GM18502 (cell line): ENCODE data around the gene NFIC.
"Not testable (repeated sequence)": the region's sequence is repeated elsewhere in the genome, so short reads cannot be mapped to it uniquely, and the experiment has no call there.

Experiments
- ATAC-seq: cut with Tn5 transposase; IDR thresholded peaks from one replicate; pipeline ENCODE4 v1.9.1; 2021; ENCODE audit warnings: mild to moderate bottlenecking; ENCODE audit not compliant: unreplicated experiment, poor library complexity

Gene NFIC

DNA sequence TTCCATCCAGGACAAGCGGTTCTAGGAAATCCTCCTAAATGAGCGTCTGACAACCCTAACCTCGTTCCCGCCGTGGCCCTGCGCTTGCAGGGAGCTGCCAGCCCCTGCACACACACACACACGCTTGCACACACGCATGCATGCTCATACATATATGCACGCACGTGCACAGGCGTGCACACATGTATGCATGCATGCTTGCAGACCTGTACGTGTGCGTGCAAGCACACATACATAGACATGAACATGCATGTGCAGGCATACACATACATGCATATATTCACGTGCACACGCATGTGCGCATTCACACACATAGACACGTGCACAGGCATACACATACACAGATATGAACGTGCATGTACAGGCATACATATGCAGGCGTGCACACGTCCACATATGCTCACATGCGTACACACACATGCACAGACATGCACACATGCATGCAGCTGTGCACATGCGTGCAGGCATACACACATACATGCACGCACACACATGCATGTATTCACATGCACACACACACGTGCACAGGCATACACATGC, 78.4 kb downstream of the NFIC start:
- ATAC-seq: no peak

GRCh38 chr19:3446657-3447056, 80.3 kb downstream of the NFIC start:
- ATAC-seq: not testable (repeated sequence)

DNA sequence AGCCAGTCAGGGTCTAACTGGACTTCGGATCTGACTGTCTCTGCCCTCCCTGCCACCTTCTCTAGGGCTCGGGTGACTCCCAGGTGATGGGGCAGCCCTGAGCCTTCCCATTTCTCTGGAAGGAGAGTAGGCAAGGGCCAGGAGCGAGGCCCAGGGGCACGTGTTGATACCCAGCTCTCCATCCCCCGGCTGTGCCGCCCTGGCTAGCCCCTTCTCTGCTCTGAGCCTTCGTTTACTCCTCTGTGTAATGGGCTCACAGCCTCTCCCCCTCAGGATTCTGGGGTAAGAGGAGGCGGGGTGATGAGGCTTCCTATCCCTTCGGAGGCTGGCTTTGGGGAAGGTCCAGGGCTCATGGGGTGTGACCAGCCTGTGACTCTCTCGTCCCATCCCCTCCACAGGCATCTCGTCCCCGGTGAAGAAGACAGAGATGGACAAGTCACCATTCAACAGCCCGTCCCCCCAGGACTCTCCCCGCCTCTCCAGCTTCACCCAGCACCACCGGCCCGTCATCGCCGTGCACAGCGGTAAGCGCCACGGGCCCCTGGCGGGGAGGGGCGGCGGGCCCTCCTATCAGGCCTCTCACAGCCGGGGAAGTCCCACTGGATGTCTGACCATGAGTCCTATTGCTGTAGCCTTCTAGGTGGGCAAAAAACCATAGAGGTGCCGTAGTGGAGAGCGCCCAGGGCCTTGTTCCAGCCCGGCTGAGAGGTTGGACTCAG, 82.4 kb downstream of the NFIC start:
- no peak for ATAC-seq

DNA sequence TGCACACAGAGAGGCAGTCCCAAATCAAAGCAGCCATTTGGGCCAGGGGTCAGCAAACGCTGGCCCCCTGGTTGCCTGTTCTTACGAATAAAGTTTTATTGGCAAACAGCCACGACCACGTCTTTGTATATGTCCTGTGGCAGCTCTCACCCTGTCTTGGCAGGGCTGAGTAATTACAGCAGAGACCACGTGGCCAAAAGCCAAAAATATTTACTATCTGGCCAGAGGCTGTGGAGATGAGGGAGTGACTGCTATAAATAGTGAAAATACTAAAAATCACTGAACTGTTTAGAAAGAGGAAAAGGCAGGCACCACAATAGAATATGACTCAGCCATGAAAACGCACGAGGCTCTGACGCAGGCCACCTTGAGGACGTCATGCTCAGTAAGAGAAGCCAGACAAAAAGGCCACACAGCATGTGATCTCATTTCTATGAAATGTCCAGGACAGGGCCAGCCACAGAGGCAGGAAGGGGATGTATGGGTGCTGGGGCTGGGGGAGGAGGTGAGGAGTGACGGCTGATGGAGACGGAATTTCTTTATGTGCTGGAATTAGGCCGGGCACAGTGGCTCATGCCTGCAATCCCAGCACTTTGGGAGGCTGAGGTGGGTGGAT, 84.5 kb downstream of the NFIC start:
- no peak for ATAC-seq

DNA sequence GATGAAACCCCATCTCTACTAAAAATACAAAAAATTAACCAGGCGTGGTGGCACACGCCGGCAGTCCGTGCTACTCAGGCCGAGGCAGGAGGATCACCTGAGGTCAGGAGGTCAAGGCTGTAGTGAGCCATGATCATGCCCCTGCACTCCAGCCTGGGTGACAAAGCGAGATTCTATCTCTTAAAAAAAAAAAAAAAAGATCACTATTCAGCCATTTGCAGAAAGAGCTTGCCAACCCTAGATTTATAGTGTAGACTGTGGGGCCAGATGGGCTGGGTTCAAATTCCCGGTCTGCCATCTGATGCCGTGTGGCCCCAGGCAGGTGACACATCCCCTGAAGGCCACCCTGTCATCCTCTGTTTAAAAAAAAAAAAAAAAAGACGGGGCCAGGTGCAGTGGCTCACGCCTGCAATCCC, 85.1 kb downstream of the NFIC start:
- no peak for ATAC-seq

GRCh38 chr19:3452171-3452941, 86.0 kb downstream of the NFIC start:
- no peak for ATAC-seq

DNA sequence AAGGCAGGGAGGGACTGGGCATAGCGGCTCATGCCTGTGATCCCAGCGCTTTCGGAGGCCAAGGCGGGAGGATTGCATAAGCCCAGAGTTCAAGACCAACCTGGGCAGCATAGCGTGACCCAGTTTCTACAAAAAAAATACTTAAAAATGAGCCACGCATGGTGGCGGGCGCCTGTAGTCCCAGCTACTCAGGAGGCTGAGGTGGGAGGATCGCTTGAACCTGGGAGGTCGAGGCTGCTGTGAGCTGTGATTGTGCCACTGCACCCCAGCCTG, 86.5 kb downstream of the NFIC start:
- ATAC-seq: not testable (repeated sequence)

DNA sequence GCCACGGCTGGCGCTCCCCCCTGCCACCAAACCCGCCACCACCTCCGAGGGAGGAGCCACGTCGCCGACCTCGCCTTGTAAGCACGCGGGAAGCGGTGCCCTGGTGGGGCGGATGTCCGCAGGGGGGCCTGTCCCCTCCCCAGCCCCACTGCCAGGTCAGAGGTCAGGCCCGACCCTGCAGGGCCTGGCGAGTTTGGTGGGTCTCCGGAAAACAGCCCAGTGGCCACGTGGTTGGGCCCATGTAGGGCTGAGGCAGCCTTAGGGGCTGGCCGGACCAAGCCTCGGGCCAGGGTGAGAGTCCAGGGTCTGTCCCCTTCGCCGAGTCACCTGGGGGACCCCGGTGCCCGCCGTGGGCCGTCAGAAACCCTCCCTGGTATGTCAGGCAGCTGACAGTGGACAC, 87.5 kb downstream of the NFIC start:
- no peak for ATAC-seq

DNA sequence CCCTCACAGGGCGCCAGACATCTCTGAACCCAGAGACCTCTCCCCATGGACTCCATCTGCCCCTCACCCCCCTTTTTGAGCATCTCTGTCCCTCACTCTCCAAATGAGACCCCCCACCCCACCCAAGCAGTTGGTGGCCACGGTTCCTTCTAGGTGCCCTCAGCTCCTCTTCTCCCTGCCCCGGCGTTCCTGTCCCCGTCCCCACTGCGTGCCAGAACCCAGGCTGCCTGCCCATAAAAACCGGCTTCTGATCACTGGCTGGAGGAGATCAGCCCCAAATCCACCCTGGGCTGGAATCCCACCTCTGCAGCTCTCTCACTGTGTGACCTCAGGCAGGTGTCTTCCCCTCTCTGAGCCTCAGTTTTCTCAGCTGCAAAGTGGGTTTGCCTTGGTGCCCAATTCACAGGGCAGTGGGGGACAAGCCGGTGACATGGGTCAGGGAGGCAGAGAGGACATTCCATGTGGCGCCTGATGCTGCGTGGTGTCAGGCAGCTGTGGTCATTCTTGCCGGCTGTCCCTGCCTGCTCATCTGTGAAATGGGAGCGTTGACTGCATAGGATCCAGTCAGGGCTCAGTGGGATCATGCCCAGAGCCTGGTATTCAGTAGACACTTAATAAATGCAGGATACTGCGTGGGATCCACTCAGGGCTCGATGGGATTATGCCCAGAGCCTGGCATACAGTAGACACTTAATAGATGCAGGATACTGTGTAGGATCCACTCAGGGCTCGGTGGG, 88.4 kb downstream of the NFIC start:
- ATAC-seq: no peak

- ATAC-seq: no peak
Observed at GRCh38 chr19:3455393-3455955, 89.1 kb downstream of the NFIC start.

DNA sequence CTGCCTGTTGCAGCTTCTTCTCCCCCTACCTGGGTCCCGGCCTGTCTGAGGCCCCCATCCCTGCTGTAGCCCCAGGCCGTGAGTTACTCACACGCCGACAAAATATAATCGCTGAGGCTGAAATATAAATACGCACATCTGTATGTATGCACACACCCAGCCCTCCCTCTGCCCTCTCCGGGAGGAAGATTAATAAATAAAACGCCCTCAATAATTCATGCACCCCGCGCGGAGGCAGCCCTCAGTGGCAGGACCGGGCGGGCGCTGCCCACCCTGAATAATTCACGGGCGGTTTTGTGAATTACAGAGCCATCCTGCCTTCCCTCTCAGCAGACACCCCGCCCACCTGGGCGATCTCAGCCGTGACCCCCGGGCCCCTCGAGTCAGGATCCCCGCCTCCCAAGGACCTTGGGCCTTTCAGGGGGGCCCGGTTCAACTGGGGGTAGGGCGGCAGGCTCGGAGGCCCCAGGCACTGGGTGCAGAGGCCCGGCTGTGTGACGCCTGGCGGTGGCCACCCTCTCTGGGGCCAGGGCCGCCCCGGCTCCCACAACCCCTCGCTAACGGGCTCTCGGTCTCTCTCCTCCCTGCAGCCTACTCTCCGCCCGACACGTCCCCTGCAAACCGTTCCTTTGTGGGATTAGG, 89.7 kb downstream of the NFIC start:
- no peak for ATAC-seq

DNA sequence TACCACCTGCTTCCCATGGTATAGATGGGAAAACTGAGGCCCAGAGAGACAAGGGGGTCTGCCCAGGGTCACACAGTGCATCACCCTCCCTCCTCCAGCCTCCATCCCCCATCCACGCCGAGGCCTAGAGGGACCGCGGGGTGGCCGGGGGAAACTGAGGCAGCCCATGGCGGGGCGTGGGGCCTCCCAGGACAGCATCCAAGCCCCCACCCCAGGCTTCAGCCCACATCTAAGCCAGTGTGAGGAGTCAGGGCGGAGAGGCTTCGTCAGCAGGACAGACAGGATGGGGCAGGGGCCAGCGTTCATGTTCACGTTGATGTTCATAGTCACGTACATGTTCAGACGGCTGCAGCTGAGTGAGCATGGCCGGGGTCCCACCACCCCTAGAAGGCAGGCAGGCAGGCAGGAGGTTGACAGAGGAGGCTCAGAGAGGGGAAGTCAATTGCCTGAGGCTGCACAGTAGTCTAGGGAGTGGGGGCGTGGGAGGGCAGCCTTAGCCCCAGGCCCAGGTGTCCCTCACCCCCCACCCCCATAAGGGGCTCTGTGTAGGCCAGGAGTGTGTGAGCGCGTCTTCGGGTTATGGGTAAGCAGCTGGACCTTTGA, 90.6 kb downstream of the NFIC start:
- no peak for ATAC-seq

DNA sequence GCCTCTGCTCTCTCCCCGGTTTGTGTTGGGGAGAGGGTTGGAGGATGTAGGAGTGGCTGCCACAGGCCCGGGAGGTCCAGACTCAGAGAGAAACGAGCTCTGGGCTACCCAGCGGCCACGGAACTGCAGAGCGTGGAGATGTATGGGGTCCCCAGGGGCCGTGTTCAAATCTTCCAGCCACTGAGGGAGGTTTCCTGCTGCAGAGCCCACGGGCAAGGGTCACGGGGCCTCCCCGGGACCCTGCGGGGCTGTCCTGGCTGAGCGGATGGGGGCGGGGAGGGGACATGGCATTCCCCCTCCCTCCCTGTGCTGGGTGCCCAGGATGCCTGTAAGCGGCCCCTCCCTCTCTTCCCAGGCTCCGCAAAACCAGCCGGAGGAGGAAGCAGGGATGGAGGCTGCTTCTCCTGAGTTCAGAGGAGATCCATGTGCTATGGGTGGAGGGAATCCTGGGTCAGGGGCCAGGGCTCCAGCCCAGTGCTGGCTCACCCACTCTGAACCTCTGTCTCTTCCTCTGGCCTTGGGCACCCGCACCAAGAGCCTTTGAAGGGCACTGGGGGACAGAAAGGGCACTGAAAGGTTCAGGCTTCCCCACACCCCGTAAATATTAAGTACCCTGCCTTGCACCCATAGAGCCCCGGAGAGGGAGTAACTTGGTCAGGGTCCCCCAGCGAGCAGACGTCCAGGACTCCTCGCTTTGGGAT, 91.3 kb downstream of the NFIC start:
- ATAC-seq: no peak

DNA sequence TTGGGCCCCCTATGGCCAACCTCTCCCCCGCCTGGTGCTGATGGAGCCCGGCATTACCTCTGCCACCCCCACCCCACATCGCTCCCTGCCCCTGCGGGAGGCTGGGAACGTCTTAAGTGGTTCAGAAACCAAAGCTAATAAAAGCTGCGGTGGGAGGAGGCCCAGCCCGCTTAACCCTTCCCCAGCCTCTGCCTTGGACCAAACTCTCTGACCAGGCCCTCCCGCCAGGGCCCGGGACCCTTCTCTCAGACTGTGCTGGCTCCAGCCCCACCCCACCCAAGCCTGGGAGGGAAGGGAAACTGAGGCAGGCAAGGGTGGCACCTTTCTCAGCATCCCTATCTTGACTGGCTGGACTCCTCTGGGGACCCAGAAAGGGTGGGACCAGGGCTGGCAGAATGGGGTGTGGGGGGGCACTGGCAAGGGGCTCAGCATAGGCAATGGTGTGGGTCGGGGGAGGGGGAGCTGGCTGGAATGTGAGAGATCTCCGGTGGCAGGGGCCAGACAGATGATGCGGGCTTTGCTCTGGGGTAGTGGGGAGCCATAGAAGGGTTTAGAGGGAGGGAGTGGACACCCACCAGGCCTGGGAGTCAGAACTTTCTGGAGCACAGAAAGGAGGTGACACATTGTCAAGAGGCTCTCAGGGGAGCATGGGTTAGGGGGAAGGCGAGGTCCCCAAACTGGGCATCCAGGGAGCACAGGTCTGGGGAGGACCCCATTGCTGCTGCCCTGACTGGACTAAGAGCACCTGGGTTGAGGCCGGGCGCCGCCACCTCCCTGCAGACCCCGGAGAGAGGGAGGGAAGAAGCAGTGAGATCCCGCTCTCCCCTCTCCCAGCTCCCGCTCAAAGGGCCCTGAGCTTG, 92.1 kb downstream of the NFIC start:
- ATAC-seq: no peak

- ATAC-seq: no peak
Observed at GRCh38 chr19:3459089-3459881, 92.9 kb downstream of the NFIC start.

- ATAC-seq: no peak
Observed at GRCh38 chr19:3459965-3460582, 93.7 kb downstream of the NFIC start.
